ENCODE measurements around the gene SOWAHB.

Gene SOWAHB

GRCh38 chr4:76851375-76851774, 46.6 kb downstream of the SOWAHB start:
- DNase-seq (ENCODE audit: low read depth in 2 of 2): no peak

- no peak for DNase-seq (ENCODE audit: low read depth in 2 of 2)
Measured at GRCh38 chr4:76850010-76850441, 47.9 kb downstream of the SOWAHB start.
